Stimulated activated CD8-positive, alpha-beta memory T cell treated with anti-CD3 and anti-CD28 coated beads, Interleukin-7, amount 100 ng/mL, for 4 hours (primary cell): ENCODE results near the gene PTGIR.
A peak's percentile ranks its signal among the peaks of the same experiment; 100 is the strongest.

Source experiments
- DNase-seq, 2 donors: peaks; one replicate each; pipeline ENCODE4 v3.0.0-alpha.2; 2020; ENCODE audit warnings: low read depth in 2 of 2

Gene PTGIR

GRCh38 chr19:46624958-46625661 is at the start of gene PTGIR:
TSS of gene PTGIR (minus strand) at chr19:46625089. CDS start at chr19:46624225, 864 bp downstream.
- no peak for DNase-seq

DNA sequence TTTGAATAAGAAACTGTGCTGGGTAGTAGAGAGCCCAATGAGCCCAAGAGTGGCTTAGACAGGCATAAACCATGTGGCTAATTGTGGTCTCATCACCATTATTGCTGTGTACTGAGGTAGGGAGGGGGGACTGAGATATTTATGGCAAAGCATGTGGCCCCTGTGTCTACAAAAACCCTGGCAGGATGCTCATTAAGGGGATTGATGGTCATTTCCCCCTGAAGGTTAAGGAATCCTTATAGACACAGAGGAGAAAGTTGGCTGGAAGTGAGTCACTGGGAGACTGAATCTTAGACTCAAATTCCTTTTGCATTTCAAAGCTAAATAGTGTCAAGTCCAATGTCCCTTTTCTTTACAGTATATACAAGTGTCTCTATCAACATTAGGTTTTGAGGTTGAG is 45.9 kb upstream of the PTGIR start:
- DNase-seq: no peak

DNA sequence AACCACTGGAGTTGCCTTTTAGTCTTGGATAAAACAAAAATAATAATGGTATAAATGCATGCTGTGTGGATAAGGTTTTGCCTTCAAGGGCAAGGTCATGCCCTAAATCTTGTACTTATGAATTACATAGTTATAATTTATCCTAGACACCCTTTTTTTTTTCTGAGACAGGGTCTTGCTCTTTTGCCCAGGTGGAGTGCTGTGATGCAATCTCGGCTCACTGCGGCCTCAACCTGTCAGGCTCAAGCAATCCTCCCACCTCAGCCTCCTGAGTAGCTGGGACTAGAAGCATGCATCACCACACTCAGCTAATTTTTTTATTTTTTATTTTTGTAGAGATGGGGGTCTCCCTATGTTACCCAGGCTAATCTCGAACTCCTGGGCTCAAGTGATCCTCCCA is 43.8 kb upstream of the PTGIR start:
- no peak for DNase-seq

DNA sequence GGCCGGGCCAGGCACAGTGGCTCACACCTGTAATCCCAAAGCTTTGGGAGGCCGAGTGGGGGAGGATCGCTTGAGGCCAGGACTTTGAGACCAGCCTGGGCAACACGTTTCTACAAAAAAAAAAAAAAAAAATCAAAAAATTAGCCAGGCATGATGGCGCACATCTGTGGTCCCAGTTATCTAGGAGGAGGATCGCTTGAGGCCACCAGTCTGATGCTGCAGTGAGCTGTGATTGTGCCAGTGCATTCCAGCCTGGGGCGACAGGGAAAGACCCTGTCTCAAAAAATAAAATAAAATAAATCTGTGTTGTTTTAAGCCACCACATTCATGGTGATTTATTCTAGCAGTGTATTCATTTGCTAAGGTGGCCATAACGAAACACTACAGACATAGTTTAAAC is 40.2 kb upstream of the PTGIR start:
- no peak for DNase-seq

GRCh38 chr19:46661735-46662592 is 37.1 kb upstream of the PTGIR start:
- DNase-seq: peak; percentile 61 to 63

- DNase-seq: peak; percentile 99 to 100
Measured at GRCh38 chr19:46661020-46661731, 36.3 kb upstream of the PTGIR start, which contains the start of gene DACT3. TSS of gene DACT3 (minus strand) at chr19:46661182. CDS start at chr19:46661064, 118 bp downstream.

DNA sequence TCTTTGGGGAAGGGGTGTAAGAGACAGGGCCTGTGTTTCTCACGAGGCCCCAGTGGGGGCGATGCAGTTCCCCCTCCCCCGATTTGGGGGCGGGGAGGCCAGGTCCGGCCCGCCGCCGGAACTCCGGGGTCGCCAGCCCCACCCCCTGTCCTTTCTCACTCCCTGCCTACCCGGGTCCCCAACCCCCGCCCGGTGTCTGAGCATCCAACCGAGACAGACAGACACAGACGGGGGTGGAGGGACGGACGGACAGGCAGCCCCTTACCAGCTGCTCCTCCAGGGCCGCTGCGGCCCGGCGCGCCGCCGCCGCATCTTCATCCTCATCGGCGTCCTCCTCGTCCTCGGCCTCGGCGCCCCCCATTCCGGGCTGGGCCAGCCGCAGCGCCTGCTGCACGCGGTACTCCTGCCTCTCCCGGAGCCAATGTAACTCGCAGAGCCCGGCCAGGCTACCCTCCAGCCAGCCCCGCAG is 35.7 kb upstream of the PTGIR start:
- no peak for DNase-seq

GRCh38 chr19:46660008-46660517 is 35.2 kb upstream of the PTGIR start:
- DNase-seq: no peak

- DNase-seq: no peak
Measured at GRCh38 chr19:46659151-46660007, 34.5 kb upstream of the PTGIR start.

DNA sequence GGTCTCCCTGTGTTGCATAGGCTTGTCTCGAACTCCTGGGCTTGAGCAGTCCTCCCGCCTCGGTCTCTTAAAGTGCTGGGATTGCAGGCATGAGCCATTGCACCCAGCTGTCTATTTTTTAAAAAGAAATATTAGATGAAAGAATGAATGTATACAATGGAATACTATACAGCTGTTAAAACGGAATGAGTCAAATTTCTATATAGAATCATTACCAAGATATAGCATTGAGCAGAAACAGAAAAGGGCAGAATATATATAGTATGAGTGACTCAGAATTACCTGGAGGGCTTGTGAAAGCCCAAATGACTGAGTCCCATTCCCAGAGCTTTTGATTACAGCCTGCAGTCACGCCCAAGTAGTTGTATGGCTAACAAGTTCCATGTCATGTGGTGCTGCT is 31.7 kb upstream of the PTGIR start:
- DNase-seq: no peak

DNA sequence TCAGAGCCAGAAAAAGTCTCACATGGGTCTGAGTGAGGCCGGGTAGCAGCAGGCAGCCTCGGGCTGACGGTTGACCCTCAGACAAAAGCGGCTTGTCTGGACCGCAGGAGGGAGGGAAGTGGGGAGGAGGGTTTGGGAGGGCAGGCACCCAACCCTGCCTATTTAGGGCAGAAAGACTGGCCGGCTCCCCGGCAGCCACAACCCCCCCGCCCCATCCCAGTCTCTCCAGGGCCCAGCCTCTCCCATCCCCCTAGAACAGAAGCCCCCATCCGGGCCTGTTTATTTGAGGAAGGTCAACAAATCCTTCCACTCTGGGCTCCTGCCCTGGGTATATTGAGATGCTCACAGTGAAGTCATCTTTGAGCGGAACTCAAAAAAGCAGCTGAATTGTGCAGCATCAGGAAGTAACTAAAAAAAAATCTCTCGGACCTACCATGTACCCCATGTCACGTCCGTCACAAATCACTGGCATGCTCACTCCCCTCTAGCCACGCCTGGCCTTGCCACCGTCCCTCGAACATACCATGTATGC is 29.8 kb upstream of the PTGIR start:
- no peak for DNase-seq

DNA sequence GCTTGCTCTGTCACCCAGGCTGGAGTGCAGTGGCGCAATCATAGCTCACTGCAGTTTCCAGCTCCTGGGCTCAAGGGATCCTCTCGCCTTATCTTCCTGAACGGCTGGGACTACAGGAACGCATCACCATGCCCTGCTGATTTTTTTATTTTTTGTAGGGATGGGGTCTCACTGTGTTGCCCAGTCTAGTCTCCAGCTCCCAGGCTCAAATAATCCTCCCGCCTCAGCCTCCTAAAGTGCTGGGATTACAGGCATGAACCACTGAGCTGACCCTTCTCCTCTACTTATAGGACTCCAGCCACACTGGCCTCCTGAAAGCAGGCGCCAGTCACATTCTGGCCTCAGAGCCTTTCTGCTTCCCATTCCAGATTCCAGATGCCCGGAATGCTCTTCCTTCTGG is 25.6 kb upstream of the PTGIR start:
- DNase-seq: no peak

GRCh38 chr19:46648961-46649960 is 24.4 kb upstream of the PTGIR start:
- DNase-seq: no peak

DNA sequence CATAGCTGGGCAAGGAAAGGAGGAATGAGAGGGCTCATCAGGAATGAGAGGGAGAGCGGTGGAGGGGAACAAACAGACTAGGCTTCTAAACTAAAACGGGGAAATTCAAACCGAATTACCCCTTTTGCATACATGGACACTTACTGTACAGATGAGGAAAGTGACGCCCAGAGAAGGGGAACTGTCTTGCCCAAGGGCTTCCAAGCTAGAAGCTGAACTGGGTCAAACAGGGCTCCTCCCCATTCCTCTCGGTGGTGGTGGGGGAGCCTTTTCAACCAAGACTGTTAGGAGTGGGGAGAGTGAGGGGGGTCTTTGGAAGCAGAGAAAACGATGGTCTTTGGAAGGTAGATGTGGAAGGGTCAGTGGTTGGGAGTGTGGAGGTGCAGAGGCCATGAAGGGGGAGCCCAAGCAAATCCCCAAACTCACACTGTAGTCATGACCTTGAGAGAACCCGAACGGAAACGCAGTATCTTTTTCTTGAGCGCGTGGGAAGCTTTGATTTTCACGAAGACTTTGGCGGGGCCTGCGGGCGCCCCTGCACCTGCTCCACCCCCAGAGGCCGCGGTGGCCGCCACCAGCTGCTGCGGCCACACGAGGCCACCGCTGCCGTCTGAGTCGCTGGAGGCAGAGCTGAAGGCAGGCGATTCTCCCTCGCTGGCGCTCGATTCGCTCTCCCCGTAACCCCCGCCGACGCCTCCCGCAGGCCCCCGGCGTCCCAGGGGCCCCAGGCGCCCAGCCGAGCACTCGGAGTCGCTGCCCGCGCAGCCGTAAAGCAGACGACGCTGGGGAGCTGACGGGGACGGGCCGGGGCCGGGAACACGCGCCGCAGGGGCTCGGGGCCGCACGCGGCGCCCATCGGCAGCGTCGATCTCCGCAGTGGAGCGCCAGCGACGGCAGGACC is 23.4 kb upstream of the PTGIR start:
- no peak for DNase-seq

- DNase-seq: no peak
Measured at GRCh38 chr19:46646402-46646801, 21.5 kb upstream of the PTGIR start.

GRCh38 chr19:46644720-46645119 is 19.8 kb upstream of the PTGIR start:
- DNase-seq: no peak

DNA sequence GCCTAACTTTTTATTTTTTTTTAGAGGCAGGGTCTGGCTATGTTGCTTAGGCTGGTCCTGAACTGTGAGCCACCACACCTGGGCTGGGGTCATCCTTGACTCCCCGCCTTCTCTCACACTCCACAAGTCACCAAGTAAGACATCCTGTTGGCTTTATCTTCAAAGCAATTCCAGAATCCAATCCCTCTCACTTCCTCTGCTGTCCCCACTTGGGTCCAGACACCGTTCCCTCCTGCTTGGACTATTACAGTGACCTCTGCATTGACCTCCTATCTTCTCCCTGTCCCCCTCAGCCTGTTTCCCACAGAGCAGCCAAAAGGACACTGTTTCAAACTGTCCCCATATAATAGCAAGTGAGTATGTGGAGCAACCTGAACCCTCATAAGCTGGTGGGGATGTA is 15.8 kb upstream of the PTGIR start:
- DNase-seq: no peak

GRCh38 chr19:46639358-46640182 is 14.7 kb upstream of the PTGIR start:
- no peak for DNase-seq
